OCI-LY7 (cell line): Measurements from ENCODE around the gene SYTL2. TPM values are rescaled to one million over a fixed set of nuclear protein-coding genes. Genes with fewer than 3 reads are reported as not detected.

ENCODE experiments used
- BruUV-seq: library from RNA; stranded (reverse); fragments of 400-500 nt; replicated peaks from 2 replicates; lab custom pipeline; 2021; lab: Mats Ljungman, UMichigan
- CTCF ChIA-PET: fragments of 300-600 bp; sonication (Branson Sonifier 250); formaldehyde crosslinking; loops from one replicate; lab custom pipeline; 2022; ENCODE audit warnings: antibody characterized with exemption; ENCODE audit not compliant: unreplicated experiment; lab: Charles Lee
- POLR2A ChIA-PET: fragments of 300-600 bp; sonication (Branson Sonifier 250); formaldehyde crosslinking; loops from one replicate; lab custom pipeline; 2022; ENCODE audit warnings: antibody characterized with exemption; lab: Charles Lee
- DNase-seq: peaks from one replicate; pipeline ENCODE4 v3.0.0-alpha.2; 2015; ENCODE audit warnings: low spot score
- H2AFZ ChIP-seq: fragments of 200-600 bp; sonication (generic), shearing (Covaris generic); 2 replicates; pipeline ENCODE4 v1.6.1; 2014; ENCODE audit warnings: mild to moderate bottlenecking, antibody characterized with exemption, low read length, moderate library complexity
- H3K27ac ChIP-seq: fragments of 200-600 bp; sonication (generic); 2 replicates; pipeline ENCODE4 v1.5.1; 2014; ENCODE audit warnings: mixed run types, low read depth, mild to moderate bottlenecking, moderate library complexity, low read length, inconsistent platforms; ENCODE audit not compliant: poor library complexity, severe bottlenecking
- H3K36me3 ChIP-seq: fragments of 200-600 bp; sonication (generic); 2 replicates; pipeline ENCODE4 v1.6.1; 2014; ENCODE audit warnings: mild to moderate bottlenecking, antibody characterized with exemption, low read length, moderate library complexity, mixed read lengths; ENCODE audit not compliant: insufficient read depth
- H3K4me1 ChIP-seq: fragments of 200-600 bp; sonication (generic); 2 replicates; pipeline ENCODE4 v1.5.1; 2014; ENCODE audit warnings: mild to moderate bottlenecking, low read length; ENCODE audit not compliant: insufficient read depth, poor library complexity, severe bottlenecking
- H3K4me2 ChIP-seq: fragments of 200-600 bp; sonication (generic); 2 replicates; pipeline ENCODE4 v1.6.1; 2014; ENCODE audit warnings: mild to moderate bottlenecking, low read length
- H3K4me3 ChIP-seq: fragments of 200-600 bp; sonication (generic); 2 replicates; pipeline ENCODE4 v1.5.1; 2014; ENCODE audit warnings: mild to moderate bottlenecking, low read depth, low read length; ENCODE audit not compliant: poor library complexity, severe bottlenecking
- H3K79me2 ChIP-seq: fragments of 200-600 bp; sonication (generic); 2 replicates; pipeline ENCODE4 v1.6.1; 2016; ENCODE audit warnings: low read depth, mild to moderate bottlenecking, low read length, moderate library complexity, mixed read lengths; ENCODE audit not compliant: insufficient read depth
- H3K9me2 ChIP-seq: fragments of 200-600 bp; sonication (generic); 2 replicates; pipeline ENCODE4 v1.6.1; 2016; ENCODE audit warnings: mild to moderate bottlenecking, low read length, mixed read lengths; ENCODE audit not compliant: insufficient read depth
- H3K9me3 ChIP-seq: fragments of 200-600 bp; sonication (generic); 2 replicates; pipeline ENCODE4 v1.6.1; 2014; ENCODE audit warnings: mild to moderate bottlenecking, mixed run types, low read length, mixed read lengths
- H4K20me1 ChIP-seq: fragments of 200-600 bp; sonication (generic); 2 replicates; pipeline ENCODE4 v1.6.1; 2014; ENCODE audit warnings: mild to moderate bottlenecking, antibody characterized with exemption, low read length, moderate library complexity, mixed read lengths; ENCODE audit not compliant: insufficient read depth
- EZH2phosphoT487 ChIP-seq: fragments of 200-600 bp; sonication (generic); IDR thresholded peaks from 2 replicates; pipeline ENCODE4 v1.6.1; 2018; ENCODE audit warnings: low read depth, borderline replicate concordance, mild to moderate bottlenecking, mixed run types, antibody characterized with exemption, low read length, moderate library complexity, mixed read lengths
- intact Hi-C: fragments of 100-400 bp; cut with micrococcal nuclease; formaldehyde crosslinking; loops from one replicate; pipeline ENCODE4 v1.10.0; 2022; ENCODE audit not compliant: unreplicated experiment
- total RNA-seq, 2 experiments: library from RNA; depleted of rRNA in 1 of 2; stranded (reverse); fragments of >200 nt in 1 of 2; shearing (Covaris generic) in 1 of 2; gene quantifications; 2 replicates each; pipeline ENCODE4 v1.2.3, GENCODE V29; 2014 to 2022
- TF ChIP-seq, protein P1 (sequence below): fragments of 200-600 bp; sonication (generic); conservative IDR thresholded peaks from 2 replicates; pipeline ENCODE4 v1.5.1; 2014; ENCODE audit warnings: mild to moderate bottlenecking, antibody characterized with exemption, low read length, moderate library complexity, mixed read lengths

The SYTL2 gene
- total RNA-seq, 2 experiments from 2014 or later, result 2.6 to 5.1 TPM

GRCh38 chr11:85663080-85663752 is 147.7 kb downstream of the SYTL2 start:
- peaks cover 57% of the 10 kb centered on the region for H3K36me3 ChIP-seq
- TSS peak; percentile 44 for BruUV-seq
- H3K27ac ChIP-seq, result peak overlapping the region; percentile 86
- peak overlapping the region; percentile 93 for H3K4me3 ChIP-seq
- intact Hi-C loops, result loop anchor here (1.0 to 5.0 kb wide), 3 partner anchors 15 to 404 kb away; partner anchors contain the start of gene PICALM
- TF ChIP-seq, protein P1, sequence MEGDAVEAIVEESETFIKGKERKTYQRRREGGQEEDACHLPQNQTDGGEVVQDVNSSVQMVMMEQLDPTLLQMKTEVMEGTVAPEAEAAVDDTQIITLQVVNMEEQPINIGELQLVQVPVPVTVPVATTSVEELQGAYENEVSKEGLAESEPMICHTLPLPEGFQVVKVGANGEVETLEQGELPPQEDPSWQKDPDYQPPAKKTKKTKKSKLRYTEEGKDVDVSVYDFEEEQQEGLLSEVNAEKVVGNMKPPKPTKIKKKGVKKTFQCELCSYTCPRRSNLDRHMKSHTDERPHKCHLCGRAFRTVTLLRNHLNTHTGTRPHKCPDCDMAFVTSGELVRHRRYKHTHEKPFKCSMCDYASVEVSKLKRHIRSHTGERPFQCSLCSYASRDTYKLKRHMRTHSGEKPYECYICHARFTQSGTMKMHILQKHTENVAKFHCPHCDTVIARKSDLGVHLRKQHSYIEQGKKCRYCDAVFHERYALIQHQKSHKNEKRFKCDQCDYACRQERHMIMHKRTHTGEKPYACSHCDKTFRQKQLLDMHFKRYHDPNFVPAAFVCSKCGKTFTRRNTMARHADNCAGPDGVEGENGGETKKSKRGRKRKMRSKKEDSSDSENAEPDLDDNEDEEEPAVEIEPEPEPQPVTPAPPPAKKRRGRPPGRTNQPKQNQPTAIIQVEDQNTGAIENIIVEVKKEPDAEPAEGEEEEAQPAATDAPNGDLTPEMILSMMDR, result no peak
- TF ChIP-seq EZH2phosphoT487, result no peak
- no peaks in the 10 kb centered on the region for H3K9me2 ChIP-seq
- peak; percentile 26 for DNase-seq
- peaks cover 66% of the 10 kb centered on the region for H3K79me2 ChIP-seq
- peaks cover 35% of the 10 kb centered on the region for H3K4me1 ChIP-seq
- ChIA-PET POLR2A (interaction anchor here (0.6 to 2.5 kb wide), 7 partner anchors 13 to 535 kb away, joined by 3 to 12 read pairs (median 4); partner anchors contain the start of genes TMEM126A and TMEM126B), CTCF (interaction anchor here (1.0 kb wide), 1 partner anchor 16 kb away, joined by 4 read pairs; the partner anchor contains the start of gene TMEM126A)
- H2AFZ ChIP-seq, result no peak overlapping the region
- H3K9me3 ChIP-seq, result no peaks in the 10 kb centered on the region
- H4K20me1 ChIP-seq, result peaks cover 52% of the 10 kb centered on the region
- H3K4me2 ChIP-seq, result peak overlapping the region; percentile 89

DNA sequence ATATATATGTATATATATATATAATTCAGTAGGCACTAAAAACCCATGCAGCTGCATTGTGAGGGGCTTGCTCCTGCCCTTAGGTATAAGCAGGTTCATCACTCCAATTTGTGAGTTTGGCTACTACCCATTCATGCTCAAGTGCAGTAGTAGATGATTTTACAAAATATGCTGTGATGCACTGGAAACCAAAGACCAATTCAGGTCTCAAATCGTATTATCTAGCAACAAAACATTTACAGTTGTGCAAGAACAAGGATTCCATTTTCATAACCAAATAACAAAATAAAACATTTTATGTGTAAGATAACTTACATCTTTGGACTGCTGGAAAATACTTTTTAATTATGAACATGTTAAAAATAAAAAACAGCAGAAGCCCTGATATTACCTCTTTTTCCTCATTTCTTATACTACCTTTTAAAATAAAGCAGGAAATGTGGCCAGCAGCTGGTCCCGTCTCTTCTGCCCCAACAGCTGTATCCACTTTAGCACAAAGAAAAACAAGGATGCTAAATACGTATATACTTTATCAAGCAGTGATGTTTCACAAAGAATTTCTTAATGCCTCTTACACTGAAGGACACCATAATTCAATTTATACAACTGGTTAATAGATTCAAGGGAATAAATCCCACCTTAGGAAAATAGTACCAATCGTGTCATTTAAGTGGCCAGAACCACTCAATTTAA is 148.8 kb downstream of the SYTL2 start:
- peaks cover 60% of the 10 kb centered on the region for H4K20me1 ChIP-seq
- H3K36me3 ChIP-seq, result peaks cover 68% of the 10 kb centered on the region
- TF ChIP-seq EZH2phosphoT487, result no peak
- TF ChIP-seq, protein P1, result no peak
- no peak for DNase-seq
- H3K4me2 ChIP-seq, result peak overlapping the region; percentile 89
- H3K79me2 ChIP-seq, result peaks cover 77% of the 10 kb centered on the region
- H2AFZ ChIP-seq, result no peak overlapping the region
- H3K9me2 ChIP-seq, result no peaks in the 10 kb centered on the region
- intact Hi-C loops, result loop anchor here (2.0 to 5.0 kb wide), 2 partner anchors 63 to 405 kb away; partner anchors contain the start of gene PICALM
- no peak overlapping the region for H3K27ac ChIP-seq
- no TSS peak for BruUV-seq
- ChIA-PET POLR2A (interaction anchor here (1.3 to 6.8 kb wide), 2 partner anchors 14 to 34 kb away, joined by 4 to 94 read pairs; partner anchors contain the start of genes TMEM126A and TMEM126B), CTCF (interaction anchor here (1.1 kb wide), 1 partner anchor 14 kb away, joined by 3 read pairs; the partner anchor contains the start of gene TMEM126A)
- peaks cover 35% of the 10 kb centered on the region for H3K4me1 ChIP-seq
- H3K9me3 ChIP-seq, result no peaks in the 10 kb centered on the region
- H3K4me3 ChIP-seq, result peak overlapping the region; percentile 93
